ENCODE data around the gene IFNA5. TPM values are rescaled to one million over a fixed set of nuclear protein-coding genes. Genes with fewer than 3 reads are reported as not detected.

The IFNA5 gene
- total and polyA plus RNA-seq, 2 of the 8 experiments (the other 6 are each of a cell fraction or from before 2014, with no cell fraction given): not detected

- TF ChIP-seq NANOG (IDR thresholded peaks at IDR 0.05; ENCODE audit: insufficient read depth, low read depth, low read length, poor library complexity, severe bottlenecking) (no peak), EZH2 (IDR thresholded peaks at IDR 0.05; ENCODE audit: low read depth, low read length, severe bottlenecking) (no peak), TAF1 (IDR thresholded peaks at IDR 0.05; ENCODE audit: low read depth, low read length) (no peak), CBX8 (IDR thresholded peaks at IDR 0.05; ENCODE audit: borderline replicate concordance, low read depth, low read length) (no peak), SUZ12 (IDR thresholded peaks at IDR 0.05; ENCODE audit: low read length) (no peak), TCF12 (IDR thresholded peaks at IDR 0.05; ENCODE audit: low read depth, low read length) (no peak)
These were observed 9.1 kb downstream of the IFNA5 start (continued) for GRCh38 chr9:21295992-21296391.
